T-helper 1 cell treated with Interleukin-12 subunit alpha and Interleukin-12 subunit beta and Interleukin-4 antibody, amounts not matched to agents 30 μg/mL and 1 μg/mL, for 36 hours (primary cell): Measurements from ENCODE around the gene DRG2.

Experiments used
- H3K27ac Mint-ChIP-seq: one replicate; pipeline ENCODE4 v1.8.0; 2021; ENCODE audit warnings: mild to moderate bottlenecking, mixed read lengths
- H3K27me3 Mint-ChIP-seq: one replicate; pipeline ENCODE4 v1.8.0; 2021; ENCODE audit warnings: low read depth, mixed read lengths
- H3K36me3 Mint-ChIP-seq: one replicate; pipeline ENCODE4 v1.8.0; 2021; ENCODE audit warnings: low read depth, mixed read lengths
- H3K4me1 Mint-ChIP-seq: one replicate; pipeline ENCODE4 v1.8.0; 2021; ENCODE audit warnings: low read depth, mixed read lengths
- H3K4me3 Mint-ChIP-seq: one replicate; pipeline ENCODE4 v1.8.0; 2021; ENCODE audit warnings: mild to moderate bottlenecking, moderate library complexity, mixed read lengths
- H3K9me3 Mint-ChIP-seq: one replicate; pipeline ENCODE4 v1.8.0; 2021; ENCODE audit warnings: mixed read lengths

The DRG2 gene

DNA sequence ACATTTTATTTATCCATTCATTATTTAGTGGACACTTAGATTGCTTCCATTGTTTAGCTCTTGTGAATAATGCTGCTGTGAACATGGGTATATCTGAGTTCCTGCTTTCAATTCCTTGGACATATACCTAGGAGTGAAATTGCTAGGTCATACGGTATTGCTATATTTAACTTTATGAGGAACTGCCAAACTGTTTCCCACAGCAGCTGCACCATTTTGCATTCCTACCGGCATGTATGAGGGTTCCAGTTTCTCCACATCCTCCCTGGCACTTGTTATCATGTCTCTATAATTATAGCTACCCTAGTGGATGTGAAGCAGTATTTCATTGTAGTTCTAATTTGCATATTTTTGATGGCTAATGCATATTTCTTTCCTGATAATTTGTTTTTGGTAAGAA, 23.7 kb upstream of the DRG2 start:
- Mint-ChIP-seq H3K4me1 (no peaks in the 10 kb centered on the region), H3K27me3 (no peaks in the 10 kb centered on the region), H3K4me3 (no peak overlapping the region), H3K9me3 (no peaks in the 10 kb centered on the region), H3K36me3 (peaks cover 16% of the 10 kb centered on the region), H3K27ac (no peak overlapping the region)

- Mint-ChIP-seq H3K27me3 (no peaks in the 10 kb centered on the region), H3K4me1 (no peaks in the 10 kb centered on the region), H3K36me3 (peaks cover 10% of the 10 kb centered on the region), H3K9me3 (no peaks in the 10 kb centered on the region), H3K4me3 (no peak overlapping the region), H3K27ac (no peak overlapping the region)
Measured at GRCh38 chr17:18065546-18065945, 22.2 kb upstream of the DRG2 start.

- peaks cover 7% of the 10 kb centered on the region for H3K4me1 Mint-ChIP-seq
- H3K4me3 Mint-ChIP-seq: no peak overlapping the region
- peaks cover 11% of the 10 kb centered on the region for H3K27me3 Mint-ChIP-seq
- no peak overlapping the region for H3K27ac Mint-ChIP-seq
- peaks cover 10% of the 10 kb centered on the region for H3K36me3 Mint-ChIP-seq
- H3K9me3 Mint-ChIP-seq: no peaks in the 10 kb centered on the region
Measured at GRCh38 chr17:18066866-18067265, 20.9 kb upstream of the DRG2 start.

DNA sequence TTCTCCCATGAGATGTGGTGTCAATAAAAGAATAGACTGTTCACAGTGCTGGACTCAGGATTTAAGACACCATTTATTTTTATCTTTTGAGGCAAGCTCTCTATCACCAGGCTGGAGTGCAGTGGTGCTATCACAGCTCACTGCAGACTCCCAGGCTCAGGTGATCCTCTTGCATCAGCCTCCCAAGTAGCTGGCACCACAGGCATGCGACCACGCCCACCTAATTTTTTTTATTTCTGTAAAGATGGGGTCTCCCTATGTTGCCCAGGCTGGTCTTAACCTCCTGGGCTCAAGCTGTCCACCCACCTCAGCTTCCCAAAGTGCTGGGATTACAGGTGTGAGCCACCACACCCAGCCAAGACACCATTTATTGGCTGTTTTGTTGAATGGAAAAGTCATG, 18.6 kb upstream of the DRG2 start:
- H3K36me3 Mint-ChIP-seq: peaks cover 6% of the 10 kb centered on the region
- no peak overlapping the region for H3K27ac Mint-ChIP-seq
- no peaks in the 10 kb centered on the region for H3K9me3 Mint-ChIP-seq
- H3K4me1 Mint-ChIP-seq: peaks cover 7% of the 10 kb centered on the region
- H3K27me3 Mint-ChIP-seq: peaks cover 13% of the 10 kb centered on the region
- no peak overlapping the region for H3K4me3 Mint-ChIP-seq

DNA sequence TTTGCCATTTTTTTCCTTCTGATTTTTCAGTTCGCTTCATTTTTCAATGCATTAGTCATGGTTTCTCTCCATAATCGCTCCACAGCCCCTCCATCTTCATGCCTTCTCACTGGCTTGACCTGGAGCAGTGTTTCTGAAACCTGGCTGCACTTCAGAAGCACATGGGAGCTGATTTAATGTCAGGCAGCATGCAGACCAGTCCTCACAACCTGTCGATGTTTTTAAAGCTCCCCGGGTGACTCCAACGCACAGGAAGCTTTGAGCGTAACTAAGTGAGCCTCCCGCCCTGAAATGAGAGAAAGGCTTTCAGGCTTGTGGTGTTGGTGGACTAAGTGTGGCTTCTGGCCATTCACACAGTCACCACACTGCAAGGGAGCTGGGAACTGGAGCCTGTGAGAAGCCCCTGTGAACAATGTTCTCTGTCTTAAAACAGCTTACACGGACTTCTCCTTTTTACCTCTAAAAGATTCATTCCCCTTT, 16.8 kb upstream of the DRG2 start:
- peaks cover 25% of the 10 kb centered on the region for H3K27me3 Mint-ChIP-seq
- peaks cover 7% of the 10 kb centered on the region for H3K4me1 Mint-ChIP-seq
- no peaks in the 10 kb centered on the region for H3K36me3 Mint-ChIP-seq
- H3K9me3 Mint-ChIP-seq: no peaks in the 10 kb centered on the region
- H3K4me3 Mint-ChIP-seq: no peak overlapping the region
- no peak overlapping the region for H3K27ac Mint-ChIP-seq

DNA sequence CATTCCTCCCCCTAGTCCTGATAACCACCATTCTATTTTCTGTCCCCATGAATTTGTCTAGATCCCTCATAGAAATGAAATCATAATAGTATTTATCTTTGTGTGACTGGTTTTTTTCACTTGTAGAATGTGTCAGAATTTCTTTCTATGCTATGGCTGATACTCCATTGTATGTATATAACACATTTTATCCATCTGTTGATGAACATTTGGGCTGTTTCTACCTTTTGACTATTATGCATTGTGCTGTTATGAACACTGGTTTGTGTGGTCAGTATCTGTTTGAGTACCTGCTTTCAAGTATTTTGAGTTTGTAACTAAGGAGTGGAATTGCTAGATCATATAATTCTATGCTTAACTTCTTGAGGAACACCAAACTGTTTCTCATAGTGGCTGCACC, 16.0 kb upstream of the DRG2 start:
- no peak overlapping the region for H3K27ac Mint-ChIP-seq
- H3K4me1 Mint-ChIP-seq: peaks cover 7% of the 10 kb centered on the region
- no peak overlapping the region for H3K4me3 Mint-ChIP-seq
- H3K36me3 Mint-ChIP-seq: no peaks in the 10 kb centered on the region
- H3K9me3 Mint-ChIP-seq: no peaks in the 10 kb centered on the region
- H3K27me3 Mint-ChIP-seq: peaks cover 29% of the 10 kb centered on the region

DNA sequence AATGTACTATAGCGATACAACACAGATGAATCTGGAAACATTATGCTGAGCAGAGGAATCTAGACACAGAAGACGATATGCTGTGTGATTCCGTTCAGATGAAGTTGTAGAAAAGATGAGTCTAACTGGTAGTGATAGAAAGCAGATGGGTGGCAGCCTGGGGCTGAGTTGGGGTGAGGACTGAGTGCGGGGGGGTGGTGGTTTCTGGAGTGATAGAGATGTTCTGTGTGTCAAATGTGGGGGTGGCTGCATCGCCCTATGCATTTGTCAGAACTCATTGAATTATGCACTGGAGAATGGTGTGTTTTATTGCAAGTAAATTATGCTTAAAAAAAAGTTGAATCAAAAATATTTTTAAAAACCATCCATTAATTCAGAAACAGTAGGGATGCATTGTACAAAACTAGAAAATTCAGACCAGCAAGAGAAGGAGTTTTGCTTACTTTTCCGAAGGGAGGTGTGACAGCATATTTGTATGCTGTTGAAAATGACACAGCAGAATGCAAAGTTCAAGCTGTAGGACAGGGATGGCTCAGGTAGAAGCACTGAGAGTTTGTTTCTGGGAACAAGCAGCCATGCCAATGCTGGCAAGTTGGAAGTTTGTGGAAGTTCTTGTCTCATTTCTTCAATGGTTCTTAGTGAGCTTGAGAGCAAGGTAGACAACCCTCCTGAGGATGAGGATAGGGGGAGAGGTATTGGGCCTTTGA, 13.0 kb upstream of the DRG2 start:
- Mint-ChIP-seq H3K4me3 (no peak overlapping the region), H3K4me1 (peaks cover 7% of the 10 kb centered on the region), H3K9me3 (no peaks in the 10 kb centered on the region), H3K36me3 (no peaks in the 10 kb centered on the region), H3K27me3 (peaks cover 35% of the 10 kb centered on the region), H3K27ac (no peak overlapping the region)

DNA sequence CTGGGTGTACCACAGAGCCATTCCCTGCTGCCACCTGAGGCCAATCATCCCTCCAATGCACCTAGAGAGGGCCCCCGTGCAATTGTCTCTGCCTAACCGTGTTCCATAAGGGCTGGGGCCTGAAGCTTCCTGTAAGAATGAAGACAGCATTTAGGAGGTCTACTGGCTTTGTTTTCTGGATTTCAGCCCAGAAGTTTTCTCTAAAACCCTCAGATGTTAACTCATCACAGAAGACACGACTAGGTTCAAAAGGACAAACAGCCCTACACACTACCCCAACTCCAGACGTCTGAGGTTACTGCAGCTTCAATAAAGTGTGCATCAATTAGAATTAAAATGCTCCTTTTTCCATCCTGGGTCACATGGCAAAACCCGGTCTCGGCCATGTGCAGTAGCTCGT, 10.8 kb upstream of the DRG2 start:
- Mint-ChIP-seq H3K9me3 (no peaks in the 10 kb centered on the region), H3K27me3 (peaks cover 24% of the 10 kb centered on the region), H3K36me3 (no peaks in the 10 kb centered on the region), H3K4me1 (no peaks in the 10 kb centered on the region), H3K27ac (no peak overlapping the region), H3K4me3 (no peak overlapping the region)

- Mint-ChIP-seq H3K4me3 (no peak overlapping the region), H3K27ac (no peak overlapping the region)
Measured at GRCh38 chr17:18079543-18079942, 8.2 kb upstream of the DRG2 start.

GRCh38 chr17:18084256-18084655, 3.5 kb upstream of the DRG2 start:
- Mint-ChIP-seq H3K27me3 (peaks cover 5% of the 10 kb centered on the region), H3K36me3 (peaks cover 2% of the 10 kb centered on the region), H3K4me3 (no peak overlapping the region), H3K9me3 (no peaks in the 10 kb centered on the region), H3K27ac (no peak overlapping the region), H3K4me1 (peaks cover 17% of the 10 kb centered on the region)

More at GRCh38 chr17:18079543-18079942, 8.2 kb upstream of the DRG2 start:
- H3K36me3 Mint-ChIP-seq: no peaks in the 10 kb centered on the region
- peaks cover 21% of the 10 kb centered on the region for H3K27me3 Mint-ChIP-seq
- no peaks in the 10 kb centered on the region for H3K9me3 Mint-ChIP-seq
- no peaks in the 10 kb centered on the region for H3K4me1 Mint-ChIP-seq

- Mint-ChIP-seq H3K27me3 (no peaks in the 10 kb centered on the region), H3K4me1 (peaks cover 30% of the 10 kb centered on the region), H3K4me3 (peak overlapping the region; percentile 60), H3K27ac (peak overlapping the region; percentile 55), H3K36me3 (peaks cover 25% of the 10 kb centered on the region), H3K9me3 (no peaks in the 10 kb centered on the region)
Measured at GRCh38 chr17:18089613-18090012, 1.9 kb downstream of the DRG2 start.

DNA sequence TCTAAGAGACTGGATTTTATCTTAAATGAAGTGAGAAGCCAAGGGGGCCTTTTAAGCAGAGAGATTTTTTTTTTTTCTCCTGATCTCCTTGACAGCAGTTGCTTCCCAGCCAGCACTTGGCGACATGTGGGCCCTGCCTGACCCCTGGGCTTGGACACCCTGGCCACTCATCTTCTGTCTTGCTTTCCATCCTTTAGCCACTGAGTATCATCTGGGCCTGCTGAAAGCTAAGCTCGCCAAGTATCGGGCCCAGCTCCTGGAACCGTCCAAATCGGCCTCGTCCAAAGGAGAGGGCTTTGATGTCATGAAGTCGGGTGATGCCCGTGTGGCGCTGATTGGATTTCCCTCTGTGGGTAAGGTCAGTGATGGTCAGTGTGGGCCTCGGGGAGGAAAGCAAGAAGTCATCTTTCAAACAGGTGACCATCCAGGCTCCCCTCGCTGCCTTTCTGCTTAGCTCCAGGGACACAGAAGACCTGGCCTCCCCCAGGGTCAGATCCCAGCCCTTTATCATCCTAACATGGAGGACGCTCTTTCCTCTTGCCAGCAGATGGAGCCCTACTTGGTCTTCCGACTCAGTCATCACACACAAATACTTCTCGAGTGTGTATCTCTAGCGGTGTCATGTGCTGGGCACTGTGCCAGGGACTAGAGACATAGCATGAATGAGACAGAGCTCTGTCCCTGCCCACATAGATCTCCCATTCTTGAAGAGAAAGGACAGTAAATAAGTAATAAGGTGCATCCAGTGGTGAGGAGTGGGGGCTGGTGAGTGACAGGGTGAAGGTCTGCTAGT, 6.1 kb downstream of the DRG2 start:
- Mint-ChIP-seq H3K27ac (no peak overlapping the region), H3K36me3 (peaks cover 32% of the 10 kb centered on the region), H3K4me3 (no peak overlapping the region), H3K9me3 (no peaks in the 10 kb centered on the region), H3K27me3 (no peaks in the 10 kb centered on the region), H3K4me1 (peaks cover 20% of the 10 kb centered on the region)

DNA sequence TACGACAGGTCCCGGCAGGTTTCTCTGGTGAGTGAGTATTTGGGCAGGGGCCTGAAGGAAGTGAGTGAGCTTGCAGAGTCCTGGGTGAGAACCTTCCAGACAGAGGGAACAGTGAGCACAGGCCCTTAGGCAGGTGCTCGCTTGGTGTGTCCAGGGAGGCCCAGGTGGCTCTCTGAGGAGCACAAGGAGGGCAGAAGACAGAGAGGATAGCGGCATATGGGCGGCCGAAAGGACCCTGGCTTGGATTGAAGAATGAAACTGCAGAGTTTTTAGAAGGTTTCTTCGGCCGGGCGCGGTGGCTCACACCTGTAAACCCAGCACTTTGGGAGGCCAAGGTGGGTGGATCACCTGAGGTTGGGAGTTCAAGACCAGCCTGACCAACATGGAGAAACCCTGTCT, 6.7 kb downstream of the DRG2 start:
- H3K36me3 Mint-ChIP-seq: peaks cover 36% of the 10 kb centered on the region

GRCh38 chr17:18099516-18099915, 11.8 kb downstream of the DRG2 start:
- Mint-ChIP-seq H3K4me1 (peaks cover 5% of the 10 kb centered on the region), H3K27me3 (no peaks in the 10 kb centered on the region), H3K4me3 (no peak overlapping the region), H3K36me3 (peaks cover 15% of the 10 kb centered on the region), H3K9me3 (no peaks in the 10 kb centered on the region), H3K27ac (no peak overlapping the region)

More for the DNA sequence above, 6.7 kb downstream of the DRG2 start:
- H3K9me3 Mint-ChIP-seq: no peaks in the 10 kb centered on the region
- no peak overlapping the region for H3K4me3 Mint-ChIP-seq
- no peaks in the 10 kb centered on the region for H3K27me3 Mint-ChIP-seq
- H3K4me1 Mint-ChIP-seq: peaks cover 15% of the 10 kb centered on the region
- no peak overlapping the region for H3K27ac Mint-ChIP-seq

DNA sequence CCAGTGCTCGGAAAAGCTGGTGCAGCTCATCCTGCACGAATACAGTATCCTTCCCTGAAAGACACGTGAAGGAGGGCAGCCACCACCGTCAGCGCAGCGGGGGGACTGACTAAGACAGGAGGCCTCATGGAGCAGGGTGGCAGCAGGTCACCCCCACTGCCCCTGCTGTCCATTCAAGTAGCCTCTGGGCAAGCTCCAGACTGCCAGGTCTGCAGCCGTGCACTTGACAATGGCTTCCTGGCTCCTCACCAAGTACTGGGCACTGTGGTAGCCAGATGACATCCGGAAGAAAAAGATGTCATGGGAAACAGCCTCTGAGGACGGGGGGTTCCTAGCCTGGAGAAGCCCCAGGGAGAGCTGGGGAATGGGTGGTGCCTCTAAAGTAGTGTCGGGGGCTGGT, 12.9 kb downstream of the DRG2 start:
- no peak overlapping the region for H3K4me3 Mint-ChIP-seq
- H3K36me3 Mint-ChIP-seq: peaks cover 15% of the 10 kb centered on the region
- H3K4me1 Mint-ChIP-seq: peaks cover 5% of the 10 kb centered on the region
- no peak overlapping the region for H3K27ac Mint-ChIP-seq
- H3K9me3 Mint-ChIP-seq: no peaks in the 10 kb centered on the region
- H3K27me3 Mint-ChIP-seq: no peaks in the 10 kb centered on the region
